Activated CD8-positive, alpha-beta memory T cell treated with anti-CD3 and anti-CD28 coated beads, Interleukin-2, amount 50 U/mL, for 48 hours (primary cell): ENCODE data around the gene EXD2.
"Not testable (repeated sequence)": the region's sequence is repeated elsewhere in the genome, so short reads cannot be mapped to it uniquely, and the experiment has no call there.

Experiments
- DNase-seq: peaks from one replicate; pipeline ENCODE4 v3.0.0-alpha.2; 2020

Gene EXD2, protein sequence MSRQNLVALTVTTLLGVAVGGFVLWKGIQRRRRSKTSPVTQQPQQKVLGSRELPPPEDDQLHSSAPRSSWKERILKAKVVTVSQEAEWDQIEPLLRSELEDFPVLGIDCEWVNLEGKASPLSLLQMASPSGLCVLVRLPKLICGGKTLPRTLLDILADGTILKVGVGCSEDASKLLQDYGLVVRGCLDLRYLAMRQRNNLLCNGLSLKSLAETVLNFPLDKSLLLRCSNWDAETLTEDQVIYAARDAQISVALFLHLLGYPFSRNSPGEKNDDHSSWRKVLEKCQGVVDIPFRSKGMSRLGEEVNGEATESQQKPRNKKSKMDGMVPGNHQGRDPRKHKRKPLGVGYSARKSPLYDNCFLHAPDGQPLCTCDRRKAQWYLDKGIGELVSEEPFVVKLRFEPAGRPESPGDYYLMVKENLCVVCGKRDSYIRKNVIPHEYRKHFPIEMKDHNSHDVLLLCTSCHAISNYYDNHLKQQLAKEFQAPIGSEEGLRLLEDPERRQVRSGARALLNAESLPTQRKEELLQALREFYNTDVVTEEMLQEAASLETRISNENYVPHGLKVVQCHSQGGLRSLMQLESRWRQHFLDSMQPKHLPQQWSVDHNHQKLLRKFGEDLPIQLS

DNA sequence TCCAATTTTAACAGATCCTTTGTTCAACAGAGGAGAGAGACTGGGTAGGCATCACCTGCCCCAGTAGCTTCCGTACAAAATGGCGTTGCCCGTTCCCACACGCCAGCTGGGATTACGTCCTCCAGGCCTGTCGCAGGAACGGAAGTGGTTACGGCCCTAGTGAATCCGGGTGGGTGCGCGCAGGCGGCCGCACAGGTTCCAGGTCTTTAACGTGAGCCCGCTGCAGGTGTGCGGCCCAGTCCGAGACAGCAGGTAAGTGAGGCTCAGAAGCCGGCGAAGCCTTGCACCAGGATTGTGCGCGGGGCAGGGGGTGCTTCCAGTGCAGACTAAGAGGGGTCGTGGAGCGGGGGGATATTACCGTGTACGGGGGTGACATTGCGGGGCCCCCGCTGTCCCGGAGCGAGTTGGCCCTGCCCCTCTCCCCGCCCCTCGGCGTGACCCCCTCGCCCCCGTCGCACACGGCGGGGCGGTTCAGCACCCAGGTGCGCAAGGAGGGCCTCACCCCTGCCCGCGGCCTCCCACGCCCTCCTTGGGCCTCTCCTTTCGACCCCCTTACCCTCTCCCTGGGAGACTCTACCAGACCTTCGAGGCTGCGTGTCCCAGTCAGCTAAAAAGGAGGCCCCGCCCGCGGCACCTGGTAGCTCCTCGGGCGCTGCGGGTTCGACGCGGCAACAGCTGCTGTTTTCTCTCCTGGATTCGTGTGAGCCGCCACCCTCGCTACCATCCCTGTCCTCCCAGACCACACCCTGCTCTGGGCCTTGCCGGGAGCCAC, at the start of gene EXD2:
EXD2 (plus strand) TSS at position 159 of the 772 bp plus-strand sequence. CDS start 17,973 bp downstream, outside the sequence.
- DNase-seq: peak; percentile 85

GRCh38 chr14:69141550-69141949, 49.7 kb upstream of the EXD2 start:
- no peak for DNase-seq

GRCh38 chr14:69142101-69142500, 49.2 kb upstream of the EXD2 start:
- DNase-seq: no peak

GRCh38 chr14:69149461-69150244, 41.6 kb upstream of the EXD2 start:
- no peak for DNase-seq

DNA sequence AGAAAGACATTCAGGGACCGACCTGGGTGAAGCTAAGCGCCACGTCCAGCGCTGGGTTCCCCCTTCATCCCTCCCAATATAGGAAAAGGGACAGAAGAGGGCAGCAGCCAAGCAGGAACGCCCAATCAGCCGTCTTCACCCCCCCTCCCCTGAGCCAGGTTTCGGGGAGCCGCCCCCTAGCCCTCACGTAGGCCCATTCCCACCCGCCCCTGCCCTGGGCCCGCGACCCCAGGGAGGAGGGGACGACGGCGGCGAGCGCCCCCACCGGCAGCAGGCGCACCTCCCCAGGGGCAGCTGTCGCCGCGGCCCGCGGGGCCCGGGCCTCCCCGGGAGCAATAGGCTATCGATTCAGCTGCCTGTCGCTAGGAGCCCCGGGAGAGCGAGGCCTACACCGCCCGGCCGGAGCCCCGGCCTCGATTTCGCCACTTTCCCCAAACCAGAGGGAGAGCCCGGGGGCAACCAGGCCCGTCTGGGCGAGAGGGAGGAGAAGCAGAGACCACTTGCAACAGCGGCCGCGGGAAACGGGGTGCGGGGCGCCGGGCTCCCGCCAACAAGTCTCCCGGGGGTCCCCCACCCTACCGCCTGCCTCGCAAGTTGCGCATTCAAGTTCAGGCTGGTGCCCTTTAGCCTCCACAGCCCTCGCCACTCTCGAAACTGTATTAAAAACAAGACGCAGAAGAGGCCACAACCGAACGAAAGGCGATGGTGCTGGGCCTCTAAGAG, 39.7 kb upstream of the EXD2 start:
- DNase-seq: peak; percentile 89

- peak; percentile 59 for DNase-seq
Measured at GRCh38 chr14:69152181-69152901, 39.0 kb upstream of the EXD2 start.

DNA sequence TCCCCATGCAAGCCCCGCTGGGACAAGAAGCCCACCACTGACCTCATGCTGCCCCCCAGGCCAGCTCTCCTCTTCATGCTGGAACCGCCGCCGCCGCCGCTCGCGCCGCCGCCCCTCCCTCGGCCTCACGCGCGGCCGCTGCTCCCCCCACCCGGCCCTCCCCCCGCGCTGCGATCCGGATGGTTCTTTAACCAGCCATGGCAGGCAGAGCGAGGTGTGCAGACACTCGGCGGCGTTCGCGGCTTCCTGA, 38.5 kb upstream of the EXD2 start, which contains the start of gene DCAF5:
DCAF5 (minus strand) TSS at position 218 of the 250 bp plus-strand sequence; CDS start at position 77, 141 bp downstream.
- peak; percentile 92 for DNase-seq

DNA sequence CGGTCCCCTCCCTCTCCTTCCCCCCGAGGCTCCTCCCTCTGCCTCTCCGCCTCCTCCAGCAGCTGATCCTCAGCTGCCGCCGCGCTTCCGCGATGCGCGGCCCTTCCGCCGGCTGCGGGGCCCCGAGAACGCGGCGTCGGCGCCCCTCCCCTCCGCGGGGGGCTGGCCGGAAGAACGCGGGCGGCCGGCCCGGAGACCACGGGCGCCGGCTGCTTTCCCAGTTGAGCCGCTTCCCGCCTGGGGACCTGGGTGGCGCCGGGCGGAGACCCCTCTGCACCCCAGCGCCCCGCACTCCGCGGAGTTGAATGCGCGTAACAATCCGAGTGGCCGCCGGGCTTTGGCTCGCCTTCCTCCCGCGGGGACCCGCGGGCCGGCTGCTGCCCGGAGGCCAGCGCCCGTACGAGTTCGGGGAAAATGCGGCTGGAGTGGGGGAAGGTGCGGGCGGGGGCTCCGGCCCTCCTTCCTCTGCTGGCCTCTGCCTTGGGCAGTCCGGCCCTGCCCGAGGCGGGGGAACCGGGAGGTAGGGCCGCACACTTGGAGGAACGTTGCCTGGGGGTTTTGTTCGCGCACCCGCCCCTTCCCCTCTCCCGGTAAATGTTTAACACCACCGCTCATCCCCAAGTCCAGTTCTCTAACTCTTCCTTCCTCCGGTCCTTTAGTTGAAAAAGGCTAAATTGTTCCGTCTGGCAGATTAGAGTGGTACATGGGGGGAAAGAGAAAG, 38.0 kb upstream of the EXD2 start:
- DNase-seq: no peak

GRCh38 chr14:69153873-69154270, 37.4 kb upstream of the EXD2 start:
- no peak for DNase-seq

DNA sequence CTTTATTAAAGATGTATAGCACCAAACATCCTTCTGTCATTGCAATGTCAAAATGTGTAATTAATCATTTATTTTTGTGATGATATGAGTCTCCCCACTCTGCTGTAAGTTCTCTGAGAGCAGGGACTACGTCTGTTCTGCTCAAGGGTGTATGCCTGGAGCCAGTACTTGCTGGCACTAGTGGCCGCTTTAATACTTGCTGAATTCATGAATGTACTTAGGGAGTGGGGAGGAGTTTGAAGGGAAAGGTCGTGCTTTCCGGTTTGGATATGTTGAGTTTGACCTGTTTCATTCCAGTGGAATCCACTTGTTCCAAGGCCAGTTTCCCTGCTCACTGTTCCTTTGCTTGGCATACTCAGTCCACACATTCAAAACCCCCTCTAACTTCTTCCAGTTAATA, 36.5 kb upstream of the EXD2 start:
- DNase-seq: no peak

DNA sequence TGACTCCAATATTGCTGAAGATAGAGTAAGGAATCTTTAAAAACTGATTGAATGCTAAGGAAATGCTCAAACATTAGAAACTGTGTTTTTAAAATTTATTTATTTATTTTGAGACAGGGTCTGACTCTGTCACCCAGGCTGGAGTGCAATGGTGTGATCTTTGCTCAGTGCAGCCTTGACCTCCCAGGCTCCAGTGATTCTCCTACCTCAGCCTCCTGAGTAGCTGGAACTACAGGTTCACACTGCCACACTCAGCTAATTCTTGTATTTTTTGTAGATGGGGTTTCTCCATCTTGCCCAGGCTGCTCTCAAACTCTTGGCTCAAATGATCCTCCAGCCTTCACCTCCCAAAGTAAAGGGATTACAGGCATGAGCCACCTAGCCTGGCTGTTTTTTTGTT, 35.1 kb upstream of the EXD2 start:
- DNase-seq: no peak

DNA sequence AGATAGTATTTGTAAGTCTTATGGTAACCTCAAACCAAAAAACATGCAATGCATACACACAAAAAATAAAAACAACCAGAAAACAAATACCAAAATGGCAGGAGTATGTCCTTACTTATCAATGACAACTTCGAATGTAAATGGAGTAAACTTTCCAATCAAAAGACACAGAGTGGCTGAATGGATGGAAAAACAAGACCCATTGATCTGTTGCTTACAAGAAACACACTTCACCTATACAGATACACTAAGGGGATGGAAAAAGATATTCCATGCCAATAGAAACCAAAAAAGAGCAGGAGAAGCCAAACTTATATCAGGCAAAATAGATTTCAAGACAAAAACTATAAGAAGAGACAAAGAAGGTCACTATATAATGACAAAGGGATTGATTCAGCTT, 29.7 kb upstream of the EXD2 start:
- DNase-seq: no peak

DNA sequence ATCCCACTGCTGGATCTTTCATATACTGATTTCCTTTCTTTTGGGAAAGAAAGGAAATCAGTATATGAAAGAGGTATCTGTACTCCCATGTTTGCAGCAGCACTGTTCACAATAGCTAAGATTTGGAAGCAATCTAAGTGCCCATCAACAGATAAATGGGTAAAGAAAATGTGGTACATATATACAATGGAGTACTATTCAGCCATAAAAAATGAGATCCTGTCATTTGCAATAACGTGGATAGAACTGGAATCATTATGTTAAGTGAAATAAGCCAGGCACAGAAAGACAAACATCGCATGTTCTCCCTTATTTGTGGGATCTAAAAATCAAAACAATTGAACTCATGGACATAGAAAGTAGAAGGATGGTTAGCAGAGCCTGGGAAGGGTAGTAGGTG, 25.5 kb upstream of the EXD2 start:
- not testable (repeated sequence) for DNase-seq

GRCh38 chr14:69170839-69171238, 20.5 kb upstream of the EXD2 start:
- DNase-seq: no peak

DNA sequence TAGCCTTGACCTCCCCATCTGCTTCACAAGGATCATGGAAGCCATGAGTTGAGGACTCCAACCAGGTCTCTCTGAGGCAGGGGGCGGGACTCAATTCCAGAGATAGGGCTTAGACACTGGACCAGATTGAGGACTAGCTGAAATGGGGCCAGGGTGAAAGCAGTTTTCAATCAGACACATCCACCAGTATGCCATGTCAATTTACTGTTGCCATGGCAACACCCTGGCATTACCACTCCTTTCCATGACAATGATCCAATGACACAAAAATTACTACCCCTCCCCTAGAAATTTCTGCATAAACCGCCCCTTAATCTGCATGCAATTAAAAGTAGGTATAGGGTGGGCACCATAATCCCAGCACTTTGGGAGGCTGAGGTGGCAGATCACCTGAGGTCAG, 19.7 kb upstream of the EXD2 start:
- DNase-seq: no peak

GRCh38 chr14:69175130-69175529, 16.2 kb upstream of the EXD2 start:
- DNase-seq: no peak

DNA sequence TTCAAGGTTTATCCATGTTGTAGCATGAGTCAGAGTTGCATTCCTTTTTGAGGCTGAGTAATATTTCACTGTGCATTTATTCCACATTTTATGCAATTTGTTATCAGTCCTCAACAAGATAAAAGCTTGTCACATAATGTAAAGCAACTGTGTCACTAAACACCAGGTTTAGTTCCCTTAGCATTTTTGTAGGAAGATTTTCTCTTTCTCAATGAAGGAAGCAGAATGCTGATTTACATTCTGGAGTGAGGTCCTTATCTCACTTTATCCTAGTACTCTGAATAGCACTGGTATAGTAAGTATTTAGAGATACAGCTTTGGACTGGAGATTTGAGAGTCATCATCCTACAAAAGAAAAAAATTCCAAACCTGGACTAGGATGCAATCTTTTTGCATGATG, 9.8 kb upstream of the EXD2 start:
- no peak for DNase-seq

- DNase-seq: not testable (repeated sequence)
Measured at GRCh38 chr14:69182580-69182979, 8.7 kb upstream of the EXD2 start.

DNA sequence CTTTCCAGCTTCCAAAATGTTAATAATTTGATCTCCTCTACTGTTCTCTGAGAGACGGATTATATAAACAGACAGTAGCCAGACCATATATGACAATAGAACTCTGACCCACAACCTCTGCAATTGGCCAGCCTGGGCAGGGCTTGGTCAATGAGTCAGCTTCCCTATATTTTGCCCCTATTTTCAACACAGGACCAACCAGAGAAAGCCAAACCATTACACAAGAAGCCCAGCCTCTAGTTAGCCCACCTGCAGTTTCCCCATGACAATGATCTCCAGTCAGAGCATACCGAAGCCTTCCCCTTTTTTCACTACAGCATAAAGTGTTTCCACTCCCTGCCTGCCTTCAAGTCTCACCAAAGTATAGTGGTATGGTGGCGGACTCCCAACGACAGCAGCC, 7.6 kb upstream of the EXD2 start:
- DNase-seq: no peak

DNA sequence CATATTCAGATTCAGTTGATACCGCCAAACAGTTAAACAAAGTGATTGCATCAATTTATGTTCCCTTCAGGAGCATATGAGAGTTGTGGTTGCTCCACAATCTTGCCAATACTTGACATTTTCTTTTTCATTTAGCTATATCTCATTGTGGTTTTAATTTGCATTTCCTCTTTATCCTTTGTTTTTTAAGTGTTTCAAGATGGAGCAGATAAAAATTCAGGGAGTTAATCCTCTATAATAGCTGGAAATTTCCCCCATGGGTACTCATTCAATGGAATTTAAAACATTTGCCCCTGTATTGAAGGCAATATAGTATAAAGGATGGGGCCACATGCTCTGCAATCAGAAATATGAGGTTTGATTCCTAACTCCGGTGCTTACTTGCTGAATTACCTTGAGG, 1.1 kb upstream of the EXD2 start:
- DNase-seq: no peak

DNA sequence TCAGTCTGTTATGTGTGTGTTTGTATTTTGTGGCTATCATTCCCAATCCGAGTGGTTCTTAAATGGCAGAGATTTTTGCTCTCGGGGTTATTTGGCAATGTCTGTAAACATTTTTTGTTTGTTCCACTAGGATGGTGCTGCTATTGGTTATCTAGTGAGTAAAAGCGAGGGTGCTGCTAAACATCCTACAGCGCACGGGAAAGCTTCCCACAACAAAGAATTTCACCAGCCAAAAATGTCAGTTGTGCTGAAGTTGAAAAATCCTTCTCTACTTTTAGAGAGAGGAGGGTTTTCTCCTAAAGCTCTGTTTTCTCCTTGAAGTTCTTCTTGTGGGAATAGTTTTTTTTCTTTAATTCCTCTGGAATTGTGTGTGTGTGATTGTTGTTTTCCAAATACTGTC, 2.4 kb downstream of the EXD2 start:
- no peak for DNase-seq
